ENCODE measurements around the gene ACBD6.

DNA sequence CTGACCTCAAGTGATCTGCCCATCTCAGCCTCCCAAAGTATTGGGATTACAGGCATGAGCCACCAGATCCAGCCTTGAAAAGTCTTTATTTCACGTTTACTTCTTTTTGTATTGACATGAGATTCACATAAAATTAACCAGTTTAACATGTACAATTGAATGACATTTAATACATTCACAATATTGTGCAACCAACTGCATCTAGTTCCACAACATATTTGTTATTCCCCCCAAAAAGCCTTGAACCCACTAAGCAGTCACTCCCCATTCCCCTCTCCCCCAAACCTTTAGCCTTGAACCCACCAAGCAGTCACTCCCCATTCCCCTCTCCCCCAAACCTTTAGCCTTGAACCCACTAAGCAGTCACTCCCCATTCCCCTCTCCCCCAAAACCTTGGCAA is 62.0 kb downstream of the ACBD6 start:
- TF ChIP-seq POLR2A (IDR thresholded peaks at IDR 0.05): no peak
- TF ChIP-seq, protein P1, sequence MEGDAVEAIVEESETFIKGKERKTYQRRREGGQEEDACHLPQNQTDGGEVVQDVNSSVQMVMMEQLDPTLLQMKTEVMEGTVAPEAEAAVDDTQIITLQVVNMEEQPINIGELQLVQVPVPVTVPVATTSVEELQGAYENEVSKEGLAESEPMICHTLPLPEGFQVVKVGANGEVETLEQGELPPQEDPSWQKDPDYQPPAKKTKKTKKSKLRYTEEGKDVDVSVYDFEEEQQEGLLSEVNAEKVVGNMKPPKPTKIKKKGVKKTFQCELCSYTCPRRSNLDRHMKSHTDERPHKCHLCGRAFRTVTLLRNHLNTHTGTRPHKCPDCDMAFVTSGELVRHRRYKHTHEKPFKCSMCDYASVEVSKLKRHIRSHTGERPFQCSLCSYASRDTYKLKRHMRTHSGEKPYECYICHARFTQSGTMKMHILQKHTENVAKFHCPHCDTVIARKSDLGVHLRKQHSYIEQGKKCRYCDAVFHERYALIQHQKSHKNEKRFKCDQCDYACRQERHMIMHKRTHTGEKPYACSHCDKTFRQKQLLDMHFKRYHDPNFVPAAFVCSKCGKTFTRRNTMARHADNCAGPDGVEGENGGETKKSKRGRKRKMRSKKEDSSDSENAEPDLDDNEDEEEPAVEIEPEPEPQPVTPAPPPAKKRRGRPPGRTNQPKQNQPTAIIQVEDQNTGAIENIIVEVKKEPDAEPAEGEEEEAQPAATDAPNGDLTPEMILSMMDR (IDR thresholded peaks at IDR 0.05): no peak
